HG03571 (cell line): ENCODE data around the gene CASS4.

Source experiments
- ATAC-seq: cut with Tn5 transposase; IDR thresholded peaks from one replicate; pipeline ENCODE4 v1.9.1; 2021; ENCODE audit not compliant: unreplicated experiment

The CASS4 gene

GRCh38 chr20:56422076-56422823 lies 10.2 kb downstream of the CASS4 start:
- ATAC-seq, result no peak

DNA sequence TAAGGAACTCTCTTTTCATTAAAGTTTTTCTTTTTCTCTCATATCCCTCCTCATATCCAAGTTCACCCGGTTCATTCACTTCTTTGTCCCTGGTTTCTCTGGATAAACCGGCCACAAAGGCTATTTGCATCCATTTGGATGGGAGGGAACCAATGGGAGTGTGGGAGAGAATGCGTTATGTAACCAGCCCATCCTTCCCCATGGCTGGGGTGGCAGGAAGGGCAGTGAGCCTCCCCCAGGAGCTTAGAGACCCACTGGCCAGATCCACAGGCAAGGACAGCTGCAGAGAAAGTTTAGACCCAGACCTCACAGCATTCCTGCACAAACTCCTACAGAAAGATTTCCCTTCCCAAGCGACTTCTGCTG lies 10.7 kb downstream of the CASS4 start:
- no peak for ATAC-seq

GRCh38 chr20:56423211-56423610 lies 11.2 kb downstream of the CASS4 start:
- no peak for ATAC-seq

DNA sequence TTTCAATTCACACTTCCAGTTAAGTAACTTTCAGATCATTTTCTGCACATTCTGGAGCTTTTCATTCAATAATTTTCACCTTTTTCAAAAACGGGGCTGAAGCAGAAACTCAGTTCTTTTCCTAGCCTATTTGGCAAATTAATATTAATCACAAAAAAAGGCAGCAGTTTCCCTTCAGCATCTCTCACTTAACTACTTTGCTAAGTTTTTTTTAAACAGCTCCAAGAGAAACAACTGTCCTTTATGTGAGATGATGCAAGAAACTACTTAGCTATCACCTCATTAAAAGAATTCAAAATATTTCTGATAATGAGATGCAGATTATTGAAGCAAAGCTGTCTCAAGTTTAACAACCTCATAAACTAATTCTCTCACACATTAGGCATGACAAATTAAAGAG lies 11.8 kb downstream of the CASS4 start:
- ATAC-seq, result no peak

DNA sequence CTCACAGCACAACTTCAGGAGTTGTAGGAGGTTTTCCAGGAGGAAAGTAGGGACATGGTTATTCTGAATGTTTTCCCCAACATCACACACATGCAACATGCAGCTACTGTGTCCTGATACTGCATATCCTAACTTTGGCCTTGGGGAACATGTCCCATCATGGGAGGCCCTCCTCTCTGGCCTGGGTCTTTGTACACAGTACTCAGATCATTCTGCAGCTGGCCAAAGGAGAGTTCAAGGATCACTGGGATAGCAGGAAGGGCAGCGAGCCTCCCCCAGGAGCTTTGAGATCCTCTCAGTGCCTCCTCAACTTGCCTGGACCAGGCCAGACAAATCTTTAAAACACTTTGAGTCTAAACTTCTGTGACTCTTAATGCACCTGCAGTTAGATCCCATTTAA lies 12.9 kb downstream of the CASS4 start:
- ATAC-seq, result no peak

DNA sequence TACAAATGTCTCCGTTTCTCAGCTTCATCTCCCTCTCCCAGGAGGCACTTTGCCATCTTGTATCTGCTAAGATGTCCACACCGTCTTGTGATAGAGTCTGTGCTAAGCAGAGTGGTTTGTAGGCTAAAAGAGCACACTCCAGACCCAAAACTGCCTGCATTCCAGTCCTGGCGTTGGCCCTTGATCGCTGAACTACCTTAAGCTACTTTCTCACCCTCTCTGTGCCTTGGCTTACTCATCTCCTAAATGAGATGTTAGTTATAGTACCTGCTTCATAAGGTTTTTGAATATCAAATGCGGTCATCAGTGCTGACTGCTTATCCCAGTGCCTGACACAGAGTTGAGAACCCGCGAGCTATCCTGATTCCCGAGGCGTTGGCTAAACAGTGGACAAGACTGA lies 14.0 kb downstream of the CASS4 start:
- no peak for ATAC-seq

GRCh38 chr20:56426926-56427325 lies 14.9 kb downstream of the CASS4 start:
- no peak for ATAC-seq

DNA sequence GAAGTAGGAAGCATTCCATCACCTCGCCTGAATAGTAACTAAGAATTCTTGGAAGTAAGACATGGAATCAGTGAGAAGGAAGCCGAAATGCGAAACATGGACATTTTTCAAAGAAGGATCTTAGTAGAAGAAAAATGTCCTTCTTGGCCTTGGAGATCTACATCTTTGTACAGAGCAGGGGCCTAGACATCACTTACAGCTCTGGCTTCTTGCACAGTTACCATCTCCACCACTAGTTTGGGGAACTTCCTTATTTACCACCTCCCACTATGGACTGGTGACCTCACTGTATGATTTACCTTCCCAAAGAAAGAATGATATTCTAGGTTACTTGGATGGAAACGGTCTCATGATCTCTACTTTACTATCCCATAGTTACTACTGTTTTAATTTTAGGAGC lies 15.7 kb downstream of the CASS4 start:
- ATAC-seq, result no peak

DNA sequence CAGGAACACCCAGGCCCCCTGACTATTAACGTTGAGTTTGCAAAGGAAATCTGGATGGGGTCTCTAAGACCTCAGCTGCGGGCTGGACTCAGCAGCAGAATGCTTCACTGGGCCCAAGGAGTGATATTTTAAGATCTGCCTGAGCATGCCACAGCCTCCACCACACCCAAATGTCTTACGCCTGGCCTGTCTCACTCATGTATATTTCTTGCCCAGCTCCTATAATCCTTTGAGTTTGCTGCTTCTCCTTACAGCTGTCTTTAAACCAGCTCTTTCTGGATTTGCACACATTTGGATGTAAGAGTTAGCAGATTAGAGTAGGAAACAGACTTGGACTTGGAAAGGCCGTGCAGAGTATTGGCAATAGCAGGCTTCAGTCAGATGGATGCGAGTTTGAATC lies 16.4 kb downstream of the CASS4 start:
- no peak for ATAC-seq

- no peak for ATAC-seq
Observed at GRCh38 chr20:56428881-56429280, 16.8 kb downstream of the CASS4 start.

- ATAC-seq, result no peak
Observed at GRCh38 chr20:56429502-56429901, 17.4 kb downstream of the CASS4 start.

DNA sequence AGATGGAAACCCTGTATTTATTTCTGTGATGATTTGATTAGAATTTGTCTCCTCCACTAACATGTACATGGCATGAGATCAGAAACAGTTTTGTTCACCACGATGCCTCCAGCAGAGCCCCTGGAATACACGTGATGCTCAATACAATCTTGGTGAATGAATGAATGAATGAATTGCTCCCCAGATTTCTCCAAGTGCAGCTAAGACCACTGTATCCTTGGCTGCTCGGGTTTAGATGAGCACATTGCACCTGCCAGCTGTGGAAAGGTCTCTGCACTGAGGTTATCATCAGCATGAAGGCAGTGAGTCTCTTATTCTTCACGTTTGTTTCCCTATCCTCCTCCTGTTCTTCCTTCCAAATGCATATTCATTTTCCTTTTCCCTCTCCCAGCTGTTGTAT lies 17.9 kb downstream of the CASS4 start:
- ATAC-seq, result no peak

GRCh38 chr20:56430461-56430860 lies 18.4 kb downstream of the CASS4 start:
- no peak for ATAC-seq

DNA sequence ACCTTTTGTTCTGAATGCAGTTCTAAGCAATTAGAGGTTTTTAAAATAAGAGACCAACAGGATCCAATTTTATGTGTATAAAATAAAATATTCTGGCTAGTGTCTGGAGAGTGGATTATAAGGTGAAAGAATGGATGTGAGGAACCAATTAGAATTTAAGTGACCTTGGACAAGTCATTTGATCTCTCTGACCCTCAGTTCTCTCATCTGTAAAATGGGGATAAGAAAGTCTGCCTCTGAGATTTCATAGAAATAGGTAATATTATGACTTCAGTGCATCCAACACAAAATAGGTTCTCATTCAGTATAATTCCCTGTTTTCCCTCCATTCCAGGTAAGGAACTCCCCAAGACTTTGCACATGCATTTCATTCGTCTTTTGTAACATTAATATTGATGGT lies 18.9 kb downstream of the CASS4 start:
- no peak for ATAC-seq

- ATAC-seq, result no peak
Observed at GRCh38 chr20:56431471-56431870, 19.4 kb downstream of the CASS4 start.

- no peak for ATAC-seq
Observed at GRCh38 chr20:56433221-56433879, 21.3 kb downstream of the CASS4 start.

- ATAC-seq, result no peak
Observed at GRCh38 chr20:56433880-56434255, 21.8 kb downstream of the CASS4 start.

- no peak for ATAC-seq
Observed at GRCh38 chr20:56437196-56437960, 25.3 kb downstream of the CASS4 start.

GRCh38 chr20:56438284-56438683 lies 26.2 kb downstream of the CASS4 start:
- no peak for ATAC-seq

DNA sequence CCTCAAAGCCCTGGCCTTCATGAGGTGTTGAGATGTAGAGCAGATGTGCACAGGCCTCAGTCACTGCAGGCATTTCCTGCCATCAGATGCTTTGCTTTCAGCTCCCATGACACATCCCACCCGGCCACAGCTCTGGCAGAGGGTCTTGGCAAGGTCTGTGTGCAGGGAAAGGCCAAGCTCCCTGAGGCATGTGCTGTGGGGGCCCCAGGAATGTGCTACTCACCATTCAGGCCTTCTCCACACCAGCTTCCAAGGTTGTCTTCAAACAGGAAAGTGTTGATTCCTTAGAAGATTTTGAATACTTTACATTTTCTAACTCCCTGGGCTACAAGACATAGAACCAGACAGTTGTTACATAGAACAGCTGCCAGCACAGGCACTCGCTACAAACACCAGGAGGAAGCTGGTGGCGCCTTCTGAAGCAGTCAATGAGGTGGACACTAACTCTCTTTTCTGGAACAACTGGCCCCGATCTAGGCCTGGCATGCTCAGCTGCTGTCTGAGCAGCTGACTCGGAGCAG lies 27.8 kb downstream of the CASS4 start:
- ATAC-seq, result no peak

DNA sequence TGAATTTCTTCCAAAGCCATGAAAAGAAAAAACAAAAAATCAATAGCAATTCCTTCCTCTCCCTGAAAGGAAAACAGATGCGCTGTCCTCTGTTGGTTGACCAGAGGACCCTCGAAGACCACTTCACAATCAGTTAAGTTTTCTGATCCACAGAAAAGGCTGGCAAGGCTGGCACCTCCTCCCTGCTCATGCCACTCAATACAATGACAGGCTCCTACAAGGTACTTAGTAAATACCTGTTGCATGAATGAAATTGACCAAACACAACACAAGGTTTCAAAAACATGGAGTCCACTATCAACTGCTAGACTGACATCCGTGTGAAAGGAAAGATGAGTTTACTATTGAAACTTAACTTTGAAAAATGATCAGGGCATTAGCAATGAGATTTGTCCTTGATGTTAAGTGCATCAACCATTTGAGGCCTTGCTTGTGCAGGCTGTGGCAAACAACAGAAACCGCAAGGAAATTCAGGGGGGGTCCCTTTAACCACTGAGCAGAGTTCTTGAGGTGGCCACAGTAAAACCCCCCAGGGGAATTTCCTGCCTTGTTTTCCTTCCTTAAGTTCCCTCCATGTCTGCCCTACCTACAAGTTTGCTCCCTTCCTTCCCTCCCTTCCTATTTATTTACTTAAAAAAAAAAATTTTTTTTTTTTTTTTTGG lies 28.4 kb downstream of the CASS4 start:
- ATAC-seq, result no peak
